GM21825 (cell line): ENCODE measurements around the gene HNRNPA2B1.
"Not testable (repeated sequence)": the region's sequence is repeated elsewhere in the genome, so short reads cannot be mapped to it uniquely, and the experiment has no call there.

Source experiments
- ATAC-seq: cut with Tn5 transposase; IDR thresholded peaks from one replicate; pipeline ENCODE4 v1.9.1; 2021; ENCODE audit warnings: mild to moderate bottlenecking, moderate library complexity; ENCODE audit not compliant: unreplicated experiment

Gene HNRNPA2B1

GRCh38 chr7:26148307-26148700, 52.2 kb downstream of the HNRNPA2B1 start:
- ATAC-seq: not testable (repeated sequence)

GRCh38 chr7:26147646-26148306, 52.8 kb downstream of the HNRNPA2B1 start:
- not testable (repeated sequence) for ATAC-seq

- no peak for ATAC-seq
Observed at GRCh38 chr7:26147030-26147429, 53.5 kb downstream of the HNRNPA2B1 start.

- ATAC-seq: no peak
Observed at GRCh38 chr7:26145238-26145637, 55.3 kb downstream of the HNRNPA2B1 start.

GRCh38 chr7:26144184-26145080, 56.1 kb downstream of the HNRNPA2B1 start:
- ATAC-seq: no peak

GRCh38 chr7:26143298-26144048, 57.1 kb downstream of the HNRNPA2B1 start:
- no peak for ATAC-seq

- ATAC-seq: no peak
Observed at GRCh38 chr7:26141077-26141476, 59.5 kb downstream of the HNRNPA2B1 start.

GRCh38 chr7:26140380-26140779, 60.2 kb downstream of the HNRNPA2B1 start:
- no peak for ATAC-seq
